ENCODE measurements around the gene C20orf173. TPM values are rescaled to one million over a fixed set of nuclear protein-coding genes. Genes with fewer than 3 reads are reported as not detected.

Gene C20orf173
- total RNA-seq, 1 experiment from 2014 or later: not detected

GRCh38 chr20:35506872-35507638, 22.4 kb downstream of the C20orf173 start:
- no TSS peak for BruUV-seq (replicated peaks)
- ChIA-PET CTCF (no interaction called here), POLR2A (no interaction called here)
- in situ Hi-C loops (cut with HindIII; ENCODE audit: low pct_unique_long_range_greater_than_20kb, low sequenced_read_pairs) (no loop called here), intact Hi-C loops (cut with micrococcal nuclease; ENCODE audit: unreplicated experiment) (no loop called here)
- H3K27ac ChIP-seq (ENCODE audit: low read length): no peak overlapping the region
- DNase-seq (ENCODE audit: low read depth, low spot score) (no peak), ATAC-seq (no peak)
- no peaks in the 10 kb centered on the region for H3K9me3 ChIP-seq (ENCODE audit: control insufficient read depth, insufficient read depth, low read depth, low read length)
- no peak overlapping the region for H3K4me3 ChIP-seq (ENCODE audit: low read depth in 2 of 2, low read length in 2 of 2)
- peaks cover 2% of the 10 kb centered on the region; the same call in 1 of the 2 replicates for H3K36me3 ChIP-seq (ENCODE audit: control insufficient read depth, insufficient read depth, low read length)
- no peaks in the 10 kb centered on the region for H3K27me3 ChIP-seq (ENCODE audit: control insufficient read depth, insufficient read depth, low read length)
- no peak for TF ChIP-seq REST (IDR thresholded peaks at IDR 0.05; ENCODE audit: insufficient read depth in 1 of 2, low read depth in 2 of 2, low read length in 1 of 2)
- no peak for TF ChIP-seq SIN3A (IDR thresholded peaks at IDR 0.05; ENCODE audit: borderline replicate concordance, insufficient read depth, low read depth, low read length)
- no peak for TF ChIP-seq POLR2AphosphoS5 (IDR thresholded peaks at IDR 0.05; ENCODE audit: low read depth, low read length)
- TF ChIP-seq CTCF (IDR thresholded peaks at IDR 0.05): no peak
- TF ChIP-seq TCF7L2 (IDR thresholded peaks at IDR 0.05; ENCODE audit: low read depth, low read length): no peak
- no peaks in the 10 kb centered on the region for H3K4me1 ChIP-seq (ENCODE audit: control insufficient read depth, insufficient read depth, low read length)

- Histone ChIP-seq H3K9me3 (ENCODE audit: control insufficient read depth, insufficient read depth, low read depth, low read length) (no peaks in the 10 kb centered on the region), H3K4me1 (ENCODE audit: control insufficient read depth, insufficient read depth, low read length) (no peaks in the 10 kb centered on the region), H3K27ac (ENCODE audit: low read length) (no peak overlapping the region), H3K36me3 (ENCODE audit: control insufficient read depth, insufficient read depth, low read length) (peaks cover 2% of the 10 kb centered on the region; the same call in 1 of the 2 replicates), H3K4me3 (ENCODE audit: low read depth in 2 of 2, low read length in 2 of 2) (no peak overlapping the region), H3K27me3 (ENCODE audit: control insufficient read depth, insufficient read depth, low read length) (no peaks in the 10 kb centered on the region)
- intact Hi-C loops (cut with micrococcal nuclease; ENCODE audit: unreplicated experiment): no loop called here
- DNase-seq (ENCODE audit: low read depth, low spot score): no peak
- ATAC-seq: no peak
- TF ChIP-seq POLR2AphosphoS5 (IDR thresholded peaks at IDR 0.05; ENCODE audit: low read depth, low read length) (no peak), CTCF (IDR thresholded peaks at IDR 0.05) (no peak), REST (IDR thresholded peaks at IDR 0.05; ENCODE audit: insufficient read depth in 1 of 2, low read depth in 2 of 2, low read length in 1 of 2) (no peak), SIN3A (IDR thresholded peaks at IDR 0.05; ENCODE audit: borderline replicate concordance, insufficient read depth, low read depth, low read length) (no peak), TCF7L2 (IDR thresholded peaks at IDR 0.05; ENCODE audit: low read depth, low read length) (no peak)
- no TSS peak for BruUV-seq (replicated peaks)
- in situ Hi-C loops (cut with HindIII; ENCODE audit: low pct_unique_long_range_greater_than_20kb, low sequenced_read_pairs): no loop called here
- ChIA-PET POLR2A (no interaction called here), CTCF (no interaction called here)
Observed at GRCh38 chr20:35506179-35506578, 23.3 kb downstream of the C20orf173 start.

Data from Panc1 (cell line).